Skeletal muscle tissue (tissue), 4 donors: ENCODE results near the gene PITX1. TPM values are rescaled to one million over a fixed set of nuclear protein-coding genes. Genes with fewer than 3 reads are reported as not detected.

Experiments
- H3K27ac ChIP-seq: one replicate; pipeline ENCODE4 v1.7.0; 2013; ENCODE audit warnings: mild to moderate bottlenecking, low read depth, low read length, inconsistent platforms
- H3K27me3 ChIP-seq, 3 donors: one replicate each; pipeline ENCODE4 v1.7.0; 2013; ENCODE audit warnings: low read length in 3 of 3; ENCODE audit not compliant: control insufficient read depth in 3 of 3, insufficient read depth in 3 of 3
- H3K36me3 ChIP-seq, 3 donors: one replicate each; pipeline ENCODE4 v1.7.0; 2013; ENCODE audit warnings: low read length in 3 of 3; ENCODE audit not compliant: control insufficient read depth in 3 of 3, insufficient read depth in 3 of 3
- H3K4me1 ChIP-seq, 3 donors: one replicate each; pipeline ENCODE4 v1.7.0; 2013; ENCODE audit warnings: low read length in 3 of 3, mild to moderate bottlenecking in 3 of 3; ENCODE audit not compliant: control insufficient read depth in 3 of 3, insufficient read depth in 3 of 3
- H3K4me3 ChIP-seq, 3 donors: one replicate each; pipeline ENCODE4 v1.7.0; 2013; ENCODE audit warnings: low read length in 3 of 3
- H3K9ac ChIP-seq, 3 donors: one replicate each; pipeline ENCODE4 v1.7.0; 2013; ENCODE audit warnings: low read length in 3 of 3, mild to moderate bottlenecking in 3 of 3, moderate library complexity in 2 of 3, low read depth in 1 of 3
- H3K9me3 ChIP-seq, 3 donors: one replicate each; pipeline ENCODE4 v1.7.0; 2013; ENCODE audit warnings: low read length in 3 of 3; ENCODE audit not compliant: control insufficient read depth in 3 of 3
- total RNA-seq: library from RNA; depleted of rRNA; stranded (reverse); fragments of >200 nt; gene quantifications from one replicate; pipeline ENCODE4 v1.2.3, GENCODE V29; 2014
- donor health status: Osteomylitis.

Gene PITX1
- total RNA-seq, 1 donor from 2014 or later: 2.6 TPM

DNA sequence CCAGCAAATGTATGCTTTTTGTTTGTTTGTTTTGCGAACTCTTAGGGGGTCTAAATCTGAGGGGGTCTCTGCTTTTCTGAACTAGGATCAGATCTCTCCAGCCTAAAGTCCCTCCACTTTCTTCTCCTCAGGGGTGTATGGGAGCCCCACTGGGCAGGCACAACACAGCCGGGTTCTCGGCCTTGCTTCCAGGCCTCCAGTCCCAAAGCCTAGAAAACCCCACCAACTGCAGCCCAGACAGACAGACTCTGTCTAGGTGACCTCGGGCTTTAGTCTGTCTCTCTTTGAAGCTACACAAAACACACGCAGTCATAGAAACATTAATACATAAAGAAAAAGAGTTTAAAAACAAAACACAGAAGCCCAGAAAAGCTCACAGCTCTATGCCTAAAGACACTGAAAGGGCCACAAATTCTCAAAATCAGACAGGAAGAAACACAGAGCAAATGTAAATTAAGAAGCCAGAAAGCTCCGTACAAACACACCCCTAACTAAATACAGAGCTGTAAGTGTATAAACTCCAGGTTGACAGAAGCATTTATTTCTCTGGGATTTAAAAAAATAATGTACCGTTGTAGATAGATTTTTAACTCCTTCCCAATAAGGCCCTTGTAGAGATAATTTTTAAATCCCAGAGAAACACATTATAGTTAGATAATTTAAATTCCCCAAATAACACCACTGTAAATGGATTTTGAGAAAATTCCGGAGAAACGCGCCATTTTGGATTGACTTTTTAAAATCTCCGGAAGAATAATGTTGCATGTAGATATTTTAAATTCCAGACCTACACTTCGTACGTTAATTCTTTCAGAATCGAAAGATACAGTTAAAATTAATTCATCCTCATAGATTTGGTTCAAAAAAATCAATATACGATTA lies 2.0 kb downstream of the PITX1 start:
- peak overlapping the region; percentile 66 to 91 (median 73) for H3K9ac ChIP-seq
- peak overlapping the region; percentile 59 to 87 (median 75) for H3K4me3 ChIP-seq
- no peaks in the 10 kb centered on the region for H3K9me3 ChIP-seq
- H3K27ac ChIP-seq: peak overlapping the region; percentile 89
- peaks cover 26 to 29% (median 26%) of the 10 kb centered on the region in 3 donors for H3K4me1 ChIP-seq
- peaks cover 39 to 60% (median 52%) of the 10 kb centered on the region in 3 donors for H3K27me3 ChIP-seq
- H3K36me3 ChIP-seq: peaks cover 0 to 7% (median 5%) of the 10 kb centered on the region in 3 donors

DNA sequence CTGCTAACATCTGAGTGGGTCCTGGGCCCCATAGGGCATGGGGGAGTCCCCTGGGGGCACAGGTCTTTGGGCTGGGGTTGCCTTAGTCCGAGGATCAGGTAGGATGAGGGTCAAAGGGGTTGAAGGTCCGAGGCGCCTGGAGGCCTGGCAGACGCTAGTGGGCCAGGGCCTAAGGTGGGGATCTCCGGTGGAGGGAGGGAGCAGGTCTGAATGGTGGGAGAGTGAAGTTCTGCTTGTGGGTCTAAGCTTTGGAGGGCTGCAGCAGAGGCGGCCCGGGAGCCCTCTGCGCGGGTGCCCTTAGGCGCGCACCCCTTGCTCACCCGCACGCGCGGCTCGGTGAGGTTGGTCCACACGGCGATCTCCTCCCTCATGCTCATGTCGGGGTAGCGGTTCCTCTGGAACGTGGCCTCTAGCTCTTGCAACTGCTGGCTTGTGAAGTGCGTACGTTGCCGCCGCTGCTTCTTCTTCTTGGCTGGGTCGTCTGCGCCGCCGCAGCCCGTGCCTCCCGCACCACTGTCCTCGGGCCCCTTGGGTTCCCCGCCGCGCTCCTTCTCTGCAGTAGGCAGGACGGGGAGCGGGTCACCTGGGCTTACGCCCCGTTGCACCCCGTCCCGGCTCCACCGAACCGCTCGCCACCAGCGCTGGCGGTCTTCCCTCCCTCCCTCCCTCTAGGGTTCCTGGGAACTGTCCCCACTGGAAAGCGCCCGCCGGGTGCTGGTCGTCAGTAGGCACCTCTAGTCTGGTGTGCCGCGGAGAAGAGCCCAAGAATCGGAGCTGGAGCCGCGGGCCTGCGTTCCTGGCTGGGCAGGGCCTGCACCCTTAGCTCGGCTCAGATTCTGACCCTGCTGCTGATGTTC lies 2.8 kb downstream of the PITX1 start:
- H3K36me3 ChIP-seq: peaks cover 0 to 7% (median 5%) of the 10 kb centered on the region in 3 donors
- peak overlapping the region; percentile 65 to 91 (median 73) for H3K9ac ChIP-seq
- H3K4me1 ChIP-seq: peaks cover 26 to 29% (median 26%) of the 10 kb centered on the region in 3 donors
- H3K9me3 ChIP-seq: no peaks in the 10 kb centered on the region
- no peak overlapping the region for H3K27ac ChIP-seq
- peaks cover 30 to 57% (median 44%) of the 10 kb centered on the region in 3 donors for H3K27me3 ChIP-seq
- peak overlapping the region; percentile 59 to 75 (median 61) for H3K4me3 ChIP-seq

GRCh38 chr5:135030123-135030955 lies 3.7 kb downstream of the PITX1 start:
- Histone ChIP-seq H3K36me3 (peaks cover 0 to 7% (median 5%) of the 10 kb centered on the region in 3 donors), H3K4me1 (peaks cover 24 to 27% (median 25%) of the 10 kb centered on the region in 3 donors), H3K4me3 (peak overlapping the region; percentile 49 to 61 (median 54)), H3K9me3 (no peaks in the 10 kb centered on the region), H3K27ac (no peak overlapping the region), H3K9ac (peak overlapping the region; percentile 50 to 91 (median 65)), H3K27me3 (peaks cover 24 to 54% (median 39%) of the 10 kb centered on the region in 3 donors)

DNA sequence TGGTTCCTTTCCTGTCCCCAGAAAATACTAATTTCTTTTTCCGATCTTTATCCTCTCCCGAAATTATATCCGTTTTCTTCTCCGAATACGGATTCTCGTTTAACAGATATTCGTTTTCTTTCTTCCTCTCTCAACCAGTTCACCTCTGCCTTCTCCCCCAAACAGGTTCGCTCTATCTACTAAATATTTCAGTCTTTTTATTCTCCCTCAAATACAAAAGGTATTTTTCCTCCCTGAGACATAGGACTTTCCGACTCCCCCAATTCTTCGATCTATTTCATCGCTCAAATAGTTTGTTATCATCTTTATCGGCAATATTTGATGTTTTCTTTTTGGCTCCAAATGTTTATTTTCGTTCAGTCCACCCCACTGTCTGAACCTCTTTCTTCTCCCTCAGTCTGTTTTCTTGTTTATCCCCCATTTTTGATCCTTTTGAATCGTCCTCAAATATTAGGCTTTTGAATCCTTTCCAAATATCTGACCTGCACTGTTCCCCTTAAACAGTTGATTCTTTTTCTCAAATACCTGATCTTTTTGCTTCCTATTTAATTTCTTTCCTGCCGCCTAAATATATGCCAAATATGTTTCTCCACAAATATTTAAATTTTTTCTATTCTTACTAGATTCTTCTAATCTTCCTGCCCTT lies 4.4 kb downstream of the PITX1 start:
- peaks cover 18 to 19% (median 19%) of the 10 kb centered on the region in 3 donors for H3K4me1 ChIP-seq

DNA sequence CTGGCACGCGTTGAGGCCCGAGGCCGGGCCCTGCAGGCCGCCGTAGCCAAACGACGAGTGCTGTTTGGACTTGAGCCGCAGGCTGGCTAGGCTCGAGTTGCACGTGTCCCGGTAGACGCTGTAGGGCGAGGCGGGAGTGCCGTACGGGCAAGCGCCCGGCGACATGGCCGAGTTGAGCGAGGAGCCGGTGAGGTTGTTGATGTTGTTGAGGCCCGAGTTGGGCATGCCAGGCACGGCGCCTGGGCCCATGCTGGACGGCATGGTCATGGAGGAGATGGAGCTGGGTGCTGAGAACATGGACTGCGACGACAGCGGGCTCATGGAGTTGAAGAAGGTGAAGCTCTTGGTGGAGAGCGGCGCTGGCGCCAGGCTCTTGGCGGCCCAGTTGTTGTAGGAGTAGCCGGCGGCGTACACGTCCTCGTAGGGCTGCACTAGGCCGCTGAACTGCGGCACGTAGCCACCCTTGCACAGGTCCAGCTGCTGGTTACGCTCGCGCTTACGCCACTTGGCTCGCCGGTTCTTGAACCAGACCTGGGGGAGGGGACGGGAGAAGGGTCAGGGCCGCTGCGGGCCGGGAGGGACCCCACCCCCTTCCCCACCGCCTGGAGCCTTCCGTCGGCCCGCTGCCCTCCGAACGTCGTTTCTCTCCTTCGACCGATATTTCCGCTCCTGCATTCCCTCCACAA lies 5.1 kb downstream of the PITX1 start:
- Histone ChIP-seq H3K27me3 (peaks cover 21 to 54% (median 32%) of the 10 kb centered on the region in 3 donors), H3K4me3 (no peak overlapping the region), H3K4me1 (peaks cover 17 to 19% (median 17%) of the 10 kb centered on the region in 3 donors), H3K9me3 (no peaks in the 10 kb centered on the region), H3K36me3 (peaks cover 0 to 7% (median 5%) of the 10 kb centered on the region in 3 donors), H3K9ac (no peak overlapping the region), H3K27ac (no peak overlapping the region)

More for the DNA sequence above, 4.4 kb downstream of the PITX1 start:
- H3K4me3 ChIP-seq: no peak overlapping the region
- peaks cover 0 to 7% (median 5%) of the 10 kb centered on the region in 3 donors for H3K36me3 ChIP-seq
- no peaks in the 10 kb centered on the region for H3K9me3 ChIP-seq
- H3K9ac ChIP-seq: no peak overlapping the region
- H3K27me3 ChIP-seq: peaks cover 21 to 54% (median 32%) of the 10 kb centered on the region in 3 donors
- no peak overlapping the region for H3K27ac ChIP-seq

DNA sequence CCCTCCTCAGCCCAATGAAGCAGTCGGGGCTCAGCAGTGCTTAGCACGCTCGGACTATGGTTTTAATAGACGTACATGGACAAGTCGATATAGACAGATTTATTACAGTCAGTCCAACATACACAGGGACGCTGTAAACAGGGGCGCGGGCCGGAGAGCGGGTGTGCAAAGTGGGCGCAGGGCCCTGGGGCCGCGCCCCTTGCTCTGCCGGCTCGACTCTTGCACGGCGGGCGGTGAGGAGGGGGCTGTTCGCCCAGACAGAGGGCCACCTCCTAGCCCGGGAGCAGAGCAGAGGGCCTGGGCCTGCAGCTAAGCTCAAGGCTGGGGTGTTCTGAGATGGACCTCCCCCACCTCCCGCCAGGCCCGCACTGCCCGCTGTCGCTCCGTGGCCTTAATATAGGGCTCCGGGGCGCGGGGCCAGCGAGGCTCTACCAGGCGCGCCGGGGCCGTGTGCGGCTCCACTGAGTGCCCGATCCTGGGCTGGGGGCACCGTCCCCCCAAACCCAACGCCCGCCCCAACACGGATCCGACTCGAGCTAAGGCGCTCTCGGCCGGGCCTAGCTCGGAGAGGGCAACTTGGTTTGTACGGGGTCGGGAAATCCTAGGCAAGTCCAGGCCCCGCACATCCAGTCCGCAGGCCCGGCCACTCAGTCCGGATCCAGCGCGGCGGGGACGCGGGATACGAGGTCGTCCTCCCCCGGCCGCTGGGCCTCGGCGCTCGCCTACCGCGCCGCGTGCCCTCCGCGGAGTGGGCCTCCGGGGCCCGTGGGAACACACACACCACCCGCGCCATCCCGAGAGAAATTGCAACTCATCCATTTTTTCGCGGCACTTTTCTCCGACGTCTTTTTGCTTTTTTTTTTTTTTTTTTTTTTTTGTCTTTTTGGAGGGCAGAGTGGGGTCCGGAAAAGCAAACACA lies 6.1 kb downstream of the PITX1 start:
- H3K4me3 ChIP-seq: no peak overlapping the region
- no peak overlapping the region for H3K27ac ChIP-seq
- peaks cover 14 to 17% (median 15%) of the 10 kb centered on the region in 3 donors for H3K4me1 ChIP-seq
- peaks cover 21 to 48% (median 32%) of the 10 kb centered on the region in 3 donors for H3K27me3 ChIP-seq
- H3K36me3 ChIP-seq: peaks cover 0 to 7% (median 5%) of the 10 kb centered on the region in 3 donors
- no peaks in the 10 kb centered on the region for H3K9me3 ChIP-seq
- no peak overlapping the region for H3K9ac ChIP-seq

DNA sequence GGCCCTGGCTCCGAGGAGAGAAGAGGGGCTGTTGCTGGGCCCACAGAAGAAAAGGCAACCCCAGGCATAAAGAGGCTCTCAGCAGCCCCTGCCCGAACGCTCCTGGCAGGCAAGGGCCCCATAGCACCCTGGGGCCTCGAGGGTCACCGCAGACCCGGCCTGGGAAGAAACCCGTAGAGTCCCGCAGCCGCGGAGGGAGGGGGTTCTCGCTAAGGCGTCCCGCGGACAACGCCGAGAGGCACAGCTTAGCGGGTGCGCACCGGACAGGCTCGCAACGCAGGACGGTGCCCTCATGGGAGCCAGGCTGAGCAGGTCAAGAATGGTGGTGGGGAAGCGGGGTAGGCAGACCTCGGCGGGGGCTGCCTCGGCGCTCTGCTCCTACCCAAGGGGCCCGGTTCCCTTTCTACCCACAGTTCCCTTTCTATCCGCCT lies 6.7 kb downstream of the PITX1 start:
- no peak overlapping the region for H3K4me3 ChIP-seq
- H3K4me1 ChIP-seq: peaks cover 14 to 16% (median 15%) of the 10 kb centered on the region in 3 donors
- H3K36me3 ChIP-seq: peaks cover 0 to 7% (median 5%) of the 10 kb centered on the region in 3 donors
- no peak overlapping the region for H3K9ac ChIP-seq
- peaks cover 21 to 46% (median 29%) of the 10 kb centered on the region in 3 donors for H3K27me3 ChIP-seq
- no peaks in the 10 kb centered on the region for H3K9me3 ChIP-seq
- no peak overlapping the region for H3K27ac ChIP-seq
